ACHN (cell line): ENCODE results near the gene ARHGAP30.
"Not testable (repeated sequence)": the region's sequence is repeated elsewhere in the genome, so short reads cannot be mapped to it uniquely, and the experiment has no call there.

Experiments used
- DNase-seq: peaks from one replicate; pipeline ENCODE4 v3.0.0-alpha.2; 2015
- in situ Hi-C: cut with HindIII; loops from 2 replicates; pipeline ENCODE4 v1.10.0; 2017; ENCODE audit warnings: low sequenced_read_pairs, low pct_ligation_motif_present, low pct_unique_long_range_greater_than_20kb

The ARHGAP30 gene

GRCh38 chr1:161076410-161076809 is 6.7 kb upstream of the ARHGAP30 start:
- in situ Hi-C loops, result no loop called here
- no peak for DNase-seq

DNA sequence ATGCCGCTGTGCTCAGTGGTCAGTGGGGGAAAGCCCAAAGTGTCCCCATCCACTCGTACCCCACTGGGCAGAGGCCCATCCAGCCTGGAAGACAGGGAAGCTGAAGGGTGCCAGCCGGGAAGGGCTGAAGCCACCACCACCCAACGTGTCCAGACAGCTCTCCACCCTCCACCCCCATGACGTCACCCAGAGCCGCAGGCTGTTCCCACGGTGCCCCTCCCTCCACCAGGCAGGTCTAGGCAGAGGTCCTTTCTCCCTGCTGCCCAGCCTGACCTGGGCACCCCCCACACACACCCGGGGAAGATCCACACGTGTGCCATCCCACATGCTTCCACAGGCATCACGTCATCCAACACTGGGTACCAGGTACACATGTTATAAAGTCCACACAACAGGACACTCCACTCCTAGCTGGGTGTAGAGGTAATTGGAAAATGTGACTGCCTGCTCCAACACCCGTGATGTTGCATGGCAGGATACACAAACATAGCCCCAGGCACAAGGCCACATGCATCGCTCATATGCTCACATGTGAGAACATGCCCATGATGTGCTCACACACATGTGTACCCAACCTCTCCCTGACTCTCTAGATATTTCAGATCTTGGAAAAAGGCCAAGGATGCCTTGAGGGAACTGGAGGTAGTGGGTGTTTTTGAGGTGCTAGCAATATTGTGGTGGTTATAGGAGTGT is 5.1 kb upstream of the ARHGAP30 start:
- in situ Hi-C loops, result no loop called here
- DNase-seq, result no peak

GRCh38 chr1:161073474-161074121 is 3.9 kb upstream of the ARHGAP30 start:
- in situ Hi-C loops, result no loop called here
- no peak for DNase-seq

- in situ Hi-C loops, result no loop called here
- no peak for DNase-seq
These were observed 3.2 kb upstream of the ARHGAP30 start for GRCh38 chr1:161072751-161073449.

DNA sequence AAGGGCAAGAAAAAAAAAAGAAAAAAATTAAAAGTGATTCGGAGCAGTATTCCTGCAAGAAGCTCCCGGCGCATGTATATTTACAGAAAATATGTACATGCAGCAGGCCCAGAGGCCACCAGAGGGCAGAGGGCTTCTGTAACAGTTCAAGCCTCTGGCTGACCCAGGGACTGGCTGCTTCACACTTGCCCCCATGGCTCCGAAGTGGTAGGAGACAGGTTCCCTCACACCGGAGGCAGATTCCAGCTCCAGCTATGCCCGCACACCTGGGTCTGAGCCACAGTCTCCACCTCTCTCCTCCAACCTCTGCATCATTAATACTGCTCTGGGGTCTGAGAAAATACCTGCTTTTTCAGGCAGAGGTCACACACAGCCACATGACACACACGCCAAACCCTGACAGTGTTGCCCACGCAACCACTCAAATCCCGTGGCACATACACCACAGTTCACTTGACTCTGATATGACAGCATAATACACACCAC is 2.2 kb upstream of the ARHGAP30 start:
- DNase-seq, result peak; percentile 57

GRCh38 chr1:161070761-161071160 is 1.1 kb upstream of the ARHGAP30 start:
- no peak for DNase-seq
- in situ Hi-C loops, result no loop called here

More for the DNA sequence above, 2.2 kb upstream of the ARHGAP30 start:
- in situ Hi-C loops, result no loop called here

DNA sequence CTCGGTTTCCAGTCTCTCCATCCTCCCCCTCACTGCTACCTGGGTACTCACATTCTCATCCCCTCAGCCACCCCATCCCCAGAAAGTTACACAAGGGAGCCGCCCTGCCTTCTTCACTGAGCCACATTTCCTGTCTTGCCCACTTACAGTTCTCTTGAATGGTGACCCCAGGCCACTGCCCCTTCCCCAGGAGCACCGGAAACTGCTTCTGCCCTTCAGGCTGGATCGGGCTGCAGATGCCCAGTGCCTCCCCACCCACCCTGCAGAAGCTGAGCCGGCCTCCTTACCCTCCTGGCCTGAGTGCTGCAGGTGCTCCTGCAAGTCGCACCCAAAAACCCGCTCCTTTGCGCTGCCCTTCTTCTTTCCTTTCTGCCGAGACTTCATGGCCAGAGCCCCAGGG is 450 bp downstream of the ARHGAP30 start:
- in situ Hi-C loops, result no loop called here
- no peak for DNase-seq

GRCh38 chr1:161068306-161069234 is 1.1 kb downstream of the ARHGAP30 start:
- DNase-seq, result no peak
- in situ Hi-C loops, result no loop called here

GRCh38 chr1:161066694-161067093 is 3.0 kb downstream of the ARHGAP30 start:
- DNase-seq, result no peak
- in situ Hi-C loops, result no loop called here

DNA sequence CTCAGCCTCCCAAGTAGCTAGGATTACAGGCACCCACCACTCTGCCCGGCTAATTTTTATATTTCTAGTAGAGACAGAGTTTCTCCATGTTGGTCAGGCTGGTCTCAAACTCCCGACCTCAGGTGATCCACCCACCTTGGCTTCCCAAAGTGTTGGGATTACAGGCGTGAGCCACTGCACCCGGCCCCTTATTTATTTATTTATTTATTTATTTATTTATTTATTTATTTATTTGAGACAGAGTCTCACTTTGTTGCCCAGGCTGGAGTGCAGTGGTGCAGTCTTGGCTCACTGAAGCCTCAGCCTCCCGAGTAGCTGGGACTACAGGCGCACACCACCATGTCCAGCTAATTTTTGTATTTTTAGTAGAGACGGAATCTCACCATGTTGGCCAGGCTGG is 4.0 kb downstream of the ARHGAP30 start:
- in situ Hi-C loops, DNase-seq: not testable (repeated sequence)

- DNase-seq, in situ Hi-C loops: not testable (repeated sequence)
These were observed 5.8 kb downstream of the ARHGAP30 start for GRCh38 chr1:161063936-161064335.

GRCh38 chr1:161061419-161061818 is 8.3 kb downstream of the ARHGAP30 start:
- DNase-seq, result no peak
- in situ Hi-C loops, result no loop called here

GRCh38 chr1:161059293-161059692 is 10.4 kb downstream of the ARHGAP30 start:
- in situ Hi-C loops, result no loop called here
- no peak for DNase-seq

DNA sequence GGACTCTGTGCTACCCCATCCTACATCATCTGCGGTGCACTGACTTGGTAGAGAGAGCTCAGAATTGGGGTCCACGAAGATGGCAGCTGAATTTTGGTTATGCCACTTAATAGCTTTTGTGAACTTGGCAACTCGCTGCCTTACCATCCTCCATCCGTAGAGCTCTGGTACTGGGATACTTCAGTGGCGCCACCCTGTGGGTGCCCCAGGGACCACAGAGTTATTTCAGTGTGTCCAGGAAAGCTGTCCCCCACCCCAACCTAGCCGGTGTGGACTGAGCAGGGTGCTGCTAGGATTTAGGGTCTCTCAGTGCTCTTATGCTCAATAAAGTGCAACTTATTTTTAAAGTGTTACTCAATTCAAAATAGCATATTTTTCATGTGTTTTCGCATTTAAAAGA is 14.9 kb downstream of the ARHGAP30 start:
- DNase-seq, result no peak
- in situ Hi-C loops, result no loop called here

DNA sequence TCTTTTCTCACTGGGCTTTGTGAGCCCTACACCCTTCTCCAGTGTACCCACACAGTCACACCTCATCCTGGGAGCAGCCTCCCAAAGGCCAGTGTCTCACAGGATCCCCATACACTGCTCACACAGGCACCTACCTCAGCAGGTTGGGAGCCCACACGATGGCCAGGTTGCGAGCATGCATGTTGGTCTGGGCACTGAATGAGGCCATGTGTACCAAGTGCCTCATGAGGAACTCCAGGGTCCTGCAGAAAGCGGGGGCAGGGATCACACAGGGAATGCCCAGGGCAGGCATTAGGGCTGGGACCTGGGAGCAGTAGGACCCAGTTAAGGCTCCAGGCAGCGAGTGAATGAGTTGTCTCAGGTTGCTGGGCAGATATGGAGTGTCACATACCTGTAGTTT is 15.5 kb downstream of the ARHGAP30 start:
- no peak for DNase-seq
- in situ Hi-C loops, result no loop called here

DNA sequence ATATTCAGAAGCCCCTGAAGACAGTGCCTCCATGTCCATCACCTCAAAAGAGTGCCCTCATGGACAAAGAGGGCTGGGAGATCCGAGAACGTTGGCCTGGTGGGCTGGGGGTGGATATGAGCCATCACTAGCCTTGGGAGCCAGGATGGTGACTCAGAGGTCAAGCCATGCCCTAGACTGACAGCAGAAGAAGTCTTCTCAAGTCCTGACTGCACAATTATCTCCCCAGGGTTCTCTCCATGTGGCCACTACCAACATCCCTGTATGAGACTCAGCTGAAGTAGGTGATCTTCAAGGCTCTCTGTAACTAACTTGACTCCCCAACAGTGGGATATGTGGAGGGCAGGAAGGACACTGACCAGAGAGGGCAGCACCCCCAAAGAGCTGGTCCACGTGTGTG is 16.8 kb downstream of the ARHGAP30 start:
- in situ Hi-C loops, result no loop called here

DNA sequence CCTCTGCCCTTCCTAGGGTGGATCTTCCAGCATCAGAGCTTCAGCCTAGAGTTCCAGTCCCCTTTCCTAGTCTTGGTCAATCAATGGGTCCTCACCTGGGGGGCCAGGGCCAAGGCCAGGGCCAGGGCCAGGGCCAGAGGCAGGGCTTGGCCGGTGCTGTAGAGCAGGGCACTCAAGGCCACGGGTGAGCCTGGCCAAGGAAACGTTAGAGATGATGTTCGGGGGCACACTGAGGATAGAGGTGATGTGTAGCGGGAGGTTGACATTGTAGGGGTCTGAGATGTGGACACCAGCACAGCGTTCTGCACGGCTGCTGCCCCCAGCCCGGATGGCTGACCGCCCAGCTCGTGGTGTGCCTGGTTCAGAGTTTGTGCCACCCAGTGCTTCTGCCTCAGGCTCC is 18.5 kb downstream of the ARHGAP30 start:
- in situ Hi-C loops, result no loop called here
- DNase-seq, result no peak

More for the DNA sequence above, 16.8 kb downstream of the ARHGAP30 start:
- DNase-seq, result no peak

DNA sequence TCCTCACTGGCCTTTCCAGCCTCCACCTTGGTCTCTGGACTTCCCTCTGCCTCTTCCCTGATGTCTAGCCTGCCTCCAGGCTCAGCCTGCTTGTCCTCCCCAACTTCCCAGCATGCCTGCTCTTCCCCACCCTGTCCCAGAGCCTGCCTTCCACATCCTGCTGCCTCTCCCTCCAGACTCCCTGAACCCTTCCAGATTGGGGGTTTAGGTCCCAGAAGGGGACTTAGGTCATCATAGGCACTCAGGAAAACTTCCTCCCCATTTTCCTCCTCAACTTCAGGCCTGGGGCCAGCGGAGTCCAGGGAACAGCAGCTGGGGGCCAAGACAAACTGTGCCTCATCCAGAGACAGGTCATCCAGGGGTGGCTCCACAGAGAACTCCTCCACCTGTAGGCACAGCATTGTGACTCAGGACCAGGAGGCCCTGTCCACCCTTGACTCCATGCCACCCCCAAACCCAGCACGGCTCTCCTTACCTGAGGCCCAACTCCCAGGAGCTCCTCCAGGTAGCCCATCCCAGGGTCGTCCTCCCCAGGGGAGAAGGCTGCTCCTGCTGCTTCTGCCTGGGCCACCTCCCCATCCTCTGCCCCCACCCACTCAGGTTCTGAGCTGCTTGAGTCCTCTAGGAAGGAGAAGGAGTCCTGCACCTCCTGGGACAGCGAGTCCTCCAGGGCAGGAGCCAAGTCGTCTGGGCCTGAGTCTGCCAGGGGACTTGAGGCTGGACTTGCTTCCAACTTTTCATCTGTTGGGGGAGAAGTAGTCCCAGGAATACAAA is 20.6 kb downstream of the ARHGAP30 start:
- in situ Hi-C loops, result no loop called here

More for the DNA sequence above, 20.6 kb downstream of the ARHGAP30 start:
- DNase-seq, result no peak
